Measurements from ENCODE around the gene RBM12. TPM values are rescaled to one million over a fixed set of nuclear protein-coding genes. Genes with fewer than 3 reads are reported as not detected.
A peak's percentile ranks its signal among the peaks of the same experiment; 100 is the strongest.
"Not testable (repeated sequence)": the region's sequence is repeated elsewhere in the genome, so short reads cannot be mapped to it uniquely, and the experiment has no call there.

The RBM12 gene
- total RNA-seq, 1 donor from 2014 or later, result 19.3 TPM

DNA sequence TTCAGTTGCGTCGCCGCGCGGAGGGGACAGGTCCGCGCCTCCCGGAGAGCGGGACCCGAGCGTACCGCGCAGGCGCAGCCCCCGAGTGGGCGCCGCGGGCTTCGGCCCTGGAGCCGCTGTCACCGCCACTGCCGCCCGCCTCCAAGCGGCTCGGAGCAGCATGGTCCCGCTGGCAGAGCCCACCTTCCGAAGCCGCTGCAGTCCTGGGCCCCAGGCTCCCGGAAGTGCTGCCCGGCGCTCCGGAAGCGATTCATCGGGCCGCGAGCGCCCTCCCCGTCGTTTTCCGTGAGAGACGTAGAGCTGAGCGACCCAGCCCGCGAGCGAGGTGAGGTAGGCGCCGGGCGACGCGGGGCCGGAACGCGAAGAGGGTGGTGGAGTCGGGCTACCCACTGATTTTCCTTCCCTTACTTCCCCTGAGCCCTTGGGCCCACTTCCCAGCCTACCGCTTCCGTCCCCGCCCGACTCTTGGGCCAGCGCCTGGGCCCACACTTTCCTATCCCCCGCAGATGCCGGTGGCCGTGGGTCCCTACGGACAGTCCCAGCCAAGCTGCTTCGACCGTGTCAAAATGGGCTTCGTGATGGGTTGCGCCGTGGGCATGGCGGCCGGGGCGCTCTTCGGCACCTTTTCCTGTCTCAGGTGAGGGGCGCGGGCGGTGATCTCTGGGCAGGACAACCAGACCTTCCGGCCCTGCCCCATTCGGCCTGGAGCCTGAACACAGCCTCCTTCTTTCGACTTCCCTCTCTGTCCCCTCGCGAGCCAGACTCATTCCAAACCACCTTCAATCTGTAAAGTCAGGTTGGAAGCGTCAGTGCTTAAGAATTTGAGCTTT, 34.6 kb upstream of the RBM12 start, which contains the start of the genes NFS1 and ROMO1:
TSS of gene NFS1 (minus strand) at position 226 of the 830 bp plus-strand sequence. CDS start at position 162, 64 bp downstream.
TSS of gene ROMO1 (plus strand) at position 279 of the 830 bp plus-strand sequence. CDS start at position 507, 228 bp downstream.
- peak; percentile 85 for DNase-seq (ENCODE audit: low spot score)
- peak; percentile 91 for ATAC-seq

DNA sequence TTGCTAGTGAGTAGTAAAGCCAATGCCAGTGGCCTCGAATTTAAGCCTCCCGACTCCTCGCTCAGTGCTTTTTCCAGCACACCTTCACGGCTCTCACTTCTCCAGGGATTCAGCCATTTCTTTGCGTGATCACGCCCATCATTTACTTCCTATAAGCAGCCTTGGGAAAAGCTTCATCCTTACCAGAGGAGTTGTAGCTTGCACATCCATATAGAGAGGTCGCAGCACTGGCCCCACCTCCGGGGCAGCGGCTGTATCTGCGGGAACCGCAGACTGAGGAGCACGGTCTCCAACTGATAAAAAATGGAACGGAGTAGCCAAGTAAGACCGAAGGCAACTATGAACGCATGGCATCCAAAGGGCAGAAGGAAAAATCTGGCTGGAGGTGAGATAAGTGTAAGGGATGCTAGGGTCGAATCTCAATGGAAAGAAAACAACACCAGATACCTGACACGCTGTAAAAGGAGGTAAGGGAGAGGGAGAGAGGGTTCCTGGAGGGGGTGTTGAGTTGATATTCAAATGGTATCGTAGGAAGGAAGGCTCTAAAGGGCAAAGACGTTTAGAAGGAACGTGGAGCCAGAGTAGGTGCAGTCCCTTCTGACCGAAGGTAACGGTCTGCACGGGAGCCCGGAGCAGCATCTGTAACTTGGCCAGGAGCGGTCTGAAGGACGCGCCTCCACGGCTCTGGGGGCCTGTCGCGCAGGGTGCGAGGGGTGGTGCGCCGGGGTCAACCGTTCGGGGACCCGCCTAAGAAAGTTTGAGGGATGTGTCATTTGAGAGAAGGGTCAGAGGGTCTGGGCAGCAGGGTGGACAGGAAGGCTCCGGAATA, 33.8 kb upstream of the RBM12 start:
- no peak for DNase-seq (ENCODE audit: low spot score)
- peak; percentile 56 for ATAC-seq

DNA sequence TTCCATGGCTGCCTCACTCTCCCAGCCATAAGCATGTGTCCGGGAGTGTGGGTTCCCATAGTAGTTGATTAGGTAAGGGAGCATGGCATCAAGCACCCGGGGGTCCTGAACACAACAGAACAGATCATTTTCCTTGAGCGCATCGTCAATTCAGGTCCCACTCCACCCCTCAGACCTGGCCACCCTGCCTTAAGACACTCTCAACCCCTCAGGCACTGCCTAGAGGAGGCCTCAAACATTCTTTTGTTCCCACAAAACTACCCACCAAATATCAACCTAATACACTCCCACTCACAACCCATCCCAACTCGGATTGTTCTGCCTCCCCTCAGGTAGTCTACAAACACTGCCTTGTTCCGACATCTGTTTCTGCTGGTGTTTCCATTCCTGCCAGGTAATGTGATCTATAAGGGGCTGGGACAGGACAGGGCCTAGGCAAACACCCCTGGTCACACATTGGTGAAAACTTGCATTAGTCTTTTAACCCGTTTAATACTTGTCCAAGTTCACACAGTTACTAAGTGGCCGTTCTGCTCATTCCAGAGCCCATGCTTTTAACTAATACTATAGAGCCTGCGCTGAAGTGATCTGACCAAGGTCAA, 33.1 kb upstream of the RBM12 start:
- ATAC-seq (no peak), DNase-seq (ENCODE audit: low spot score) (peak; percentile 23)

- ATAC-seq (no peak), DNase-seq (ENCODE audit: low spot score) (no peak)
Observed at GRCh38 chr20:35695978-35696377, 31.3 kb upstream of the RBM12 start.

GRCh38 chr20:35695245-35695749, 30.6 kb upstream of the RBM12 start:
- no peak for DNase-seq (ENCODE audit: low spot score)
- ATAC-seq, result peak; percentile 2

DNA sequence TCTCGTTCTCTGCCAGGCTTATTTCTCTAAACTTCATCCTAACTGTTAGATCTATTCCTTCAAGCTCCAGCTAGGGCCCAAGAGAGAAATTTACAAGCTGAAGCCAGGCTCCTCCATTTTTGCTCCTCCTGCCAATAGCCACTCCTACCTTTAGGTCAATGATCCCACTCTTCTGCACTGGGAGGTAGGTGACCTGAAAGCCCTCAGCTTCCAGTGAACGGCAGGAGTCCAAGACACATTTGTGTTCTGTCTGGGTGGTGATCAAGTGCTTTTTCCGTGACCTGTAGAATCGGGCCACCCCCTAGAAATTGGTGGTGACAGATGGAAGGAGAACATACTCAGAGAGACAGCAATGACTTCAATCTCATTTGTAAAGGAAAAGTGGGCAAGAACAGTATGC, 25.6 kb upstream of the RBM12 start:
- DNase-seq (ENCODE audit: low spot score) (peak; percentile 60), ATAC-seq (peak; percentile 98)

DNA sequence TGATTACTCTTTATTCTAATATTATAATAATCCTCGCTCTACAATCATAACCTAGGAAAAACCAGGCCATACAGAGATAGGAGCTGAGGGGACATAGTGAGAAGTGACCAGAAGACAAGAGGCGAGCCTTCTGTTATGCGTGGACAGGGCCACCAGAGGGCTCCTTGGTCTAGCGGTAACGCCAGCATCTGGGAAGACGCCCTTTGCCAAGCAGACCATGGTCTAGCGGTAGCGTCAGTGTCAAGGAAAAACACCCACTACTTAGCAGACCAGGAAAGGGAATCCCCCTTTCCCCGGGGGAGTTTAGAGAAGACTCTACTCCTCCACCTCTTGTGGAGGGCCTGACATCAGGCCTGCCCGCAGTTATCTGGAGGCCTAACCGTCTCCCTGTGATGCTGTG, 22.2 kb upstream of the RBM12 start:
- ATAC-seq; DNase-seq (ENCODE audit: low spot score): not testable (repeated sequence)

GRCh38 chr20:35685368-35685767, 20.7 kb upstream of the RBM12 start:
- not testable (repeated sequence) for DNase-seq (ENCODE audit: low spot score)

DNA sequence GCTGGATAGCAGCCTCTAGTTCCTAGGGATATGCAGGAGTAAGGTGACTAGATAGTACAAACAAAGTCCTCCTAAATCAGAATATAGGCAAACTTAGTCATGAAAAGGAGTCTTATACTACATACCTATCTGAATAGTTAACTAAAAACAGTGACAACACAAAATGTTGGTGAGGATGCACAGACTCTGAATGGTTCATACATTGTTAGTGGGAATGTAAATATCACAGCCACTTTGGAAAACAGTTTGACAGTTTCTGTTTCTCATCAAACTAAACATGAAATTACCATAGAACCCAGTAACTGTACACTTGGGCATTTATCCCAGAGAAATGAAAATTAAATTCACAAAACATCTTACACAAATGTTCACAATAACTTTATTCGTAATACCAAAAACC, 17.3 kb upstream of the RBM12 start:
- DNase-seq (ENCODE audit: low spot score) (no peak), ATAC-seq (no peak)

More at GRCh38 chr20:35685368-35685767, 20.7 kb upstream of the RBM12 start:
- not testable (repeated sequence) for ATAC-seq

- peak; percentile 26 for DNase-seq (ENCODE audit: low spot score)
- ATAC-seq, result no peak
Observed at GRCh38 chr20:35680452-35681183, 15.9 kb upstream of the RBM12 start.

DNA sequence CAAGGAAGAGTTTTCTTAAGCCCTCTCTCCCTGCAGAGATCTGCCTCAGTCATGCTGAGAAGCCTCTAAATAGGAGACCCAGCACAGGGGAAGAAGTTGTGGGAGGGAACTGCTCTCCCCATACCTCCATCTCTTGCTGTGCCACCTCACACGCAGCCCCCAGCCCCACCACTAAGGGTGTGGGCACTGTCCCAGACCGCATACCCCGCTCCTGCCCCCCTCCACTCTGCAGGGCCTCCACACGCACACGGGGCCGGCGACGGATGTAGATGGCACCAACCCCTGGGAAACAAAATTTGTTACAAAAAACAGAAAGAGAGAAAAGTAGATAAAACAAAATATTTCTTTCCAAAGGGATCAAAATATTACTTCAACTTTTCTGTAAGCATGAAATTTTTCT, 10.2 kb upstream of the RBM12 start:
- ATAC-seq, result no peak

GRCh38 chr20:35673884-35674283, 9.2 kb upstream of the RBM12 start:
- DNase-seq (ENCODE audit: low spot score) (peak; percentile 22), ATAC-seq (no peak)

More for the DNA sequence above, 10.2 kb upstream of the RBM12 start:
- peak; percentile 28 for DNase-seq (ENCODE audit: low spot score)

GRCh38 chr20:35669681-35670080, 5.0 kb upstream of the RBM12 start:
- ATAC-seq, result no peak
- DNase-seq (ENCODE audit: low spot score), result peak; percentile 26

GRCh38 chr20:35669221-35669620, 4.5 kb upstream of the RBM12 start:
- no peak for DNase-seq (ENCODE audit: low spot score)
- no peak for ATAC-seq

DNA sequence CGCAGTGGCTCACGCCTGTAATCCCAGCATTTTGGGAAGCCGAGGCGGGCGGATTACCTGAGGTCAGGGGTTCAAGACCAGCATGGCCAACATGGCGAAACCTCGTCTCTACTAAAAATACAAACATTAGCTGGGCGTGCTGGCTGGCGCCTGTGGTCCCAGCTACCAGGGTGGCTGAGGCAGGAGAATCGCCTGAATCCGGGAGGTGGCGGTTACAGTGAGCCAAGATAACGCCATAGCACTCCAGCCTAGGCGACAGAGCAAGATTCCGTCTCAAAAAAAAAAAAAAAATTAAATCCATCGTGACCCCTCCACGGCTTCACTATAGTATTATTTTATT, 1.2 kb upstream of the RBM12 start:
- DNase-seq (ENCODE audit: low spot score), result no peak
- ATAC-seq, result no peak

- ATAC-seq, result peak; percentile 46
- peak; percentile 60 for DNase-seq (ENCODE audit: low spot score)
Observed at GRCh38 chr20:35663516-35664465, 909 bp downstream of the RBM12 start.

- ATAC-seq (no peak), DNase-seq (ENCODE audit: low spot score) (no peak)
Observed at GRCh38 chr20:35662551-35662950, 2.1 kb downstream of the RBM12 start.

GRCh38 chr20:35661908-35662307, 2.8 kb downstream of the RBM12 start:
- ATAC-seq (no peak), DNase-seq (ENCODE audit: low spot score) (no peak)

DNA sequence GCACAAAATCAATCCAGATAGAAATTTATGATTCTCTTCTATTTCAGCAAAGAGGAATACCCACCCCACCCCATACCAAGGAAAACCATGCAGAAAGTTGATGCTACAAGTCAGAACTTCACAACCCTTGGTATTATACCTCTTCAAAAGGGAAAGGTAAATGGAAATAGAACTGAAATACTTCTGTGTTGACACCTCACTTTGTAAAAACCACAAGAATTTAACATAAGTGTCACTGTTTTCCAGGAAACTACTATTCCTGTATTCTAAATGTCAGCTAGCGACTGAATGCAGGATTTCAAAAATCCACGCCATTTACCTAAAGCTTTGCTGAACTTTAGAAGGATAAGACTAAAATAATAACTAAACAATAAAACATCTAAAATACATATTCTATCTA, 3.6 kb downstream of the RBM12 start:
- ATAC-seq (no peak), DNase-seq (ENCODE audit: low spot score) (no peak)
